Measurements from ENCODE around the gene CLASP2.

The CLASP2 gene

GRCh38 chr3:33716227-33716626 lies 1.8 kb downstream of the CLASP2 start:
- WGBS, 2 donors (ENCODE audit: extremely low coverage in 2 of 2, insufficient read length in 2 of 2, insufficient replicate concordance in 1 of 2) = no CpG with 5 or more reads among the region's 7 CpGs
- Histone ChIP-seq H2BK120ac (ENCODE audit: low read depth, low read length) (no peak overlapping the region), H3K79me1 (ENCODE audit: low read depth, low read length) (peaks cover 4% of the 10 kb centered on the region), H2AFZ (ENCODE audit: low read length) (no peak overlapping the region), H2BK12ac (ENCODE audit: low read length) (no peak overlapping the region), H3K9me3 (replicated peaks in 1 of 2; ENCODE audit: control insufficient read depth in 2 of 2, insufficient read depth in 1 of 2, low read depth in 1 of 2, low read length in 2 of 2) (peaks cover 0 to 13% of the 10 kb centered on the region in 2 donors), H3K4me2 (ENCODE audit: insufficient read depth, low read length, poor library complexity, severe bottlenecking) (no peak overlapping the region), H3K14ac (ENCODE audit: low read length) (no peak overlapping the region), H3K27ac (replicated peaks; ENCODE audit: low read length) (no peak overlapping the region), H3K27me3 (ENCODE audit: control insufficient read depth in 3 of 3, insufficient read depth in 3 of 3, low read depth in 1 of 3, low read length in 3 of 3) (no peaks in the 10 kb centered on the region), H3K9ac (ENCODE audit: low read depth, low read length, poor library complexity) (no peak overlapping the region), H3K4ac (ENCODE audit: low read length) (no peak overlapping the region), H2BK15ac (ENCODE audit: low read length) (no peak overlapping the region), H3K36me3 (replicated peaks in 1 of 2; ENCODE audit: control insufficient read depth in 2 of 2, insufficient read depth in 2 of 2, low read length in 2 of 2) (peaks cover 0 to 15% of the 10 kb centered on the region in 2 donors), H4K91ac (ENCODE audit: low read depth, low read length, poor library complexity) (no peak overlapping the region), H3K4me3 (ENCODE audit: low read length in 2 of 2) (no peak overlapping the region), H3K4me1 (ENCODE audit: control insufficient read depth in 2 of 2, insufficient read depth in 1 of 2, low read depth in 1 of 2, low read length in 2 of 2) (peaks cover 2 to 3% of the 10 kb centered on the region in 2 donors), H2AK5ac (ENCODE audit: low read depth, low read length) (no peak overlapping the region), H4K8ac (ENCODE audit: low read depth, low read length) (no peak overlapping the region), H3K23ac (ENCODE audit: low read depth, low read length, poor library complexity) (no peak overlapping the region), H2BK5ac (ENCODE audit: low read length) (no peak overlapping the region), H3K18ac (ENCODE audit: low read length) (no peak overlapping the region)
- DNase-seq (ENCODE audit: low spot score) = no peak

GRCh38 chr3:33711100-33711499 lies 7.0 kb downstream of the CLASP2 start:
- H3K27me3 ChIP-seq (ENCODE audit: control insufficient read depth in 3 of 3, insufficient read depth in 3 of 3, low read depth in 1 of 3, low read length in 3 of 3) = no peaks in the 10 kb centered on the region
- no peak overlapping the region for H2BK15ac ChIP-seq (ENCODE audit: low read length)
- H3K9me3 ChIP-seq (replicated peaks in 1 of 2; ENCODE audit: control insufficient read depth in 2 of 2, insufficient read depth in 1 of 2, low read depth in 1 of 2, low read length in 2 of 2) = peaks cover 0 to 22% of the 10 kb centered on the region in 2 donors

GRCh38 chr3:33706056-33706455 lies 12.0 kb downstream of the CLASP2 start:
- no peak overlapping the region for H3K4ac ChIP-seq (ENCODE audit: low read length)
- WGBS, 2 donors (ENCODE audit: extremely low coverage in 2 of 2, insufficient read length in 2 of 2, insufficient replicate concordance in 1 of 2) = no CpG with 5 or more reads among the region's 6 CpGs
- no peaks in the 10 kb centered on the region for H3K27me3 ChIP-seq (ENCODE audit: control insufficient read depth in 3 of 3, insufficient read depth in 3 of 3, low read depth in 1 of 3, low read length in 3 of 3)

More at GRCh38 chr3:33711100-33711499, 7.0 kb downstream of the CLASP2 start:
- Histone ChIP-seq H4K91ac (ENCODE audit: low read depth, low read length, poor library complexity) (no peak overlapping the region), H2BK12ac (ENCODE audit: low read length) (no peak overlapping the region), H3K4me2 (ENCODE audit: insufficient read depth, low read length, poor library complexity, severe bottlenecking) (no peak overlapping the region), H3K14ac (ENCODE audit: low read length) (no peak overlapping the region), H3K9ac (ENCODE audit: low read depth, low read length, poor library complexity) (no peak overlapping the region), H2AK5ac (ENCODE audit: low read depth, low read length) (no peak overlapping the region), H2BK120ac (ENCODE audit: low read depth, low read length) (no peak overlapping the region), H2BK5ac (ENCODE audit: low read length) (no peak overlapping the region), H3K23ac (ENCODE audit: low read depth, low read length, poor library complexity) (no peak overlapping the region), H3K79me1 (ENCODE audit: low read depth, low read length) (peaks cover 2% of the 10 kb centered on the region), H3K4ac (ENCODE audit: low read length) (no peak overlapping the region), H3K27ac (replicated peaks; ENCODE audit: low read length) (no peak overlapping the region), H3K4me3 (ENCODE audit: low read length in 2 of 2) (no peak overlapping the region), H2AFZ (ENCODE audit: low read length) (no peak overlapping the region), H3K36me3 (replicated peaks in 1 of 2; ENCODE audit: control insufficient read depth in 2 of 2, insufficient read depth in 2 of 2, low read length in 2 of 2) (peaks cover 0 to 20% of the 10 kb centered on the region in 2 donors), H4K8ac (ENCODE audit: low read depth, low read length) (no peak overlapping the region), H3K4me1 (ENCODE audit: control insufficient read depth in 2 of 2, insufficient read depth in 1 of 2, low read depth in 1 of 2, low read length in 2 of 2) (peaks cover 0 to under 1% of the 10 kb centered on the region in 2 donors), H3K18ac (ENCODE audit: low read length) (no peak overlapping the region)
- no CpG with 5 or more reads among the region's 3 CpGs for WGBS, 2 donors (ENCODE audit: extremely low coverage in 2 of 2, insufficient read length in 2 of 2, insufficient replicate concordance in 1 of 2)
- no peak for DNase-seq (ENCODE audit: low spot score)

GRCh38 chr3:33704891-33705290 lies 13.2 kb downstream of the CLASP2 start:
- Histone ChIP-seq H2BK120ac (ENCODE audit: low read depth, low read length) (no peak overlapping the region), H3K4me3 (ENCODE audit: low read length in 2 of 2) (no peak overlapping the region), H3K4ac (ENCODE audit: low read length) (no peak overlapping the region), H2AK5ac (ENCODE audit: low read depth, low read length) (no peak overlapping the region), H3K27ac (replicated peaks; ENCODE audit: low read length) (no peak overlapping the region), H3K9me3 (replicated peaks in 1 of 2; ENCODE audit: control insufficient read depth in 2 of 2, insufficient read depth in 1 of 2, low read depth in 1 of 2, low read length in 2 of 2) (peaks cover 14 to 40% of the 10 kb centered on the region in 2 donors), H2BK15ac (ENCODE audit: low read length) (no peak overlapping the region), H3K4me1 (ENCODE audit: control insufficient read depth in 2 of 2, insufficient read depth in 1 of 2, low read depth in 1 of 2, low read length in 2 of 2) (no peaks in the 10 kb centered on the region), H3K9ac (ENCODE audit: low read depth, low read length, poor library complexity) (no peak overlapping the region), H3K36me3 (replicated peaks in 1 of 2; ENCODE audit: control insufficient read depth in 2 of 2, insufficient read depth in 2 of 2, low read length in 2 of 2) (peaks cover 0 to 5% of the 10 kb centered on the region in 2 donors), H4K8ac (ENCODE audit: low read depth, low read length) (no peak overlapping the region), H3K18ac (ENCODE audit: low read length) (no peak overlapping the region), H3K14ac (ENCODE audit: low read length) (no peak overlapping the region), H3K79me1 (ENCODE audit: low read depth, low read length) (peaks cover 5% of the 10 kb centered on the region), H3K23ac (ENCODE audit: low read depth, low read length, poor library complexity) (no peak overlapping the region), H2BK5ac (ENCODE audit: low read length) (no peak overlapping the region), H4K91ac (ENCODE audit: low read depth, low read length, poor library complexity) (no peak overlapping the region), H3K27me3 (ENCODE audit: control insufficient read depth in 3 of 3, insufficient read depth in 3 of 3, low read depth in 1 of 3, low read length in 3 of 3) (no peaks in the 10 kb centered on the region), H2BK12ac (ENCODE audit: low read length) (no peak overlapping the region), H3K4me2 (ENCODE audit: insufficient read depth, low read length, poor library complexity, severe bottlenecking) (no peak overlapping the region), H2AFZ (ENCODE audit: low read length) (no peak overlapping the region)
- DNase-seq (ENCODE audit: low spot score) = no peak
- no CpG with 5 or more reads among the region's 3 CpGs for WGBS, 2 donors (ENCODE audit: extremely low coverage in 2 of 2, insufficient read length in 2 of 2, insufficient replicate concordance in 1 of 2)

More at GRCh38 chr3:33706056-33706455, 12.0 kb downstream of the CLASP2 start:
- H3K36me3 ChIP-seq (replicated peaks in 1 of 2; ENCODE audit: control insufficient read depth in 2 of 2, insufficient read depth in 2 of 2, low read length in 2 of 2) = peaks cover 0 to 5% of the 10 kb centered on the region in 2 donors
- H3K18ac ChIP-seq (ENCODE audit: low read length) = no peak overlapping the region
- no peak overlapping the region for H3K4me2 ChIP-seq (ENCODE audit: insufficient read depth, low read length, poor library complexity, severe bottlenecking)
- no peaks in the 10 kb centered on the region for H3K4me1 ChIP-seq (ENCODE audit: control insufficient read depth in 2 of 2, insufficient read depth in 1 of 2, low read depth in 1 of 2, low read length in 2 of 2)
- no peak overlapping the region for H2BK5ac ChIP-seq (ENCODE audit: low read length)
- no peak overlapping the region for H3K23ac ChIP-seq (ENCODE audit: low read depth, low read length, poor library complexity)
- H2BK12ac ChIP-seq (ENCODE audit: low read length) = no peak overlapping the region
- H4K91ac ChIP-seq (ENCODE audit: low read depth, low read length, poor library complexity) = no peak overlapping the region
- H3K27ac ChIP-seq (replicated peaks; ENCODE audit: low read length) = no peak overlapping the region
- H3K9me3 ChIP-seq (replicated peaks in 1 of 2; ENCODE audit: control insufficient read depth in 2 of 2, insufficient read depth in 1 of 2, low read depth in 1 of 2, low read length in 2 of 2) = peaks cover 14 to 36% of the 10 kb centered on the region in 2 donors
- no peak overlapping the region for H2AFZ ChIP-seq (ENCODE audit: low read length)
- no peak overlapping the region for H2BK120ac ChIP-seq (ENCODE audit: low read depth, low read length)
- peaks cover 5% of the 10 kb centered on the region for H3K79me1 ChIP-seq (ENCODE audit: low read depth, low read length)
- no peak overlapping the region for H4K8ac ChIP-seq (ENCODE audit: low read depth, low read length)
- no peak overlapping the region for H2AK5ac ChIP-seq (ENCODE audit: low read depth, low read length)
- no peak overlapping the region for H3K9ac ChIP-seq (ENCODE audit: low read depth, low read length, poor library complexity)
- no peak for DNase-seq (ENCODE audit: low spot score)
- H3K14ac ChIP-seq (ENCODE audit: low read length) = no peak overlapping the region
- no peak overlapping the region for H2BK15ac ChIP-seq (ENCODE audit: low read length)
- no peak overlapping the region for H3K4me3 ChIP-seq (ENCODE audit: low read length in 2 of 2)

All from neuronal stem cell (in vitro differentiated cells).